Activated CD4-positive, alpha-beta T cell treated with anti-CD3 and anti-CD28 coated beads, Interleukin-2, amount 50 U/mL, for 16 hours (primary cell): ENCODE data around the gene MAG.

Experiments
- DNase-seq: peaks from one replicate; pipeline ENCODE4 v3.0.0-alpha.2; 2020

The MAG gene

GRCh38 chr19:35265900-35266519 lies 26.0 kb upstream of the MAG start:
- DNase-seq, result no peak

- no peak for DNase-seq
Observed at GRCh38 chr19:35266520-35267352, 25.2 kb upstream of the MAG start.

- peak; percentile 39 for DNase-seq
Observed at GRCh38 chr19:35267353-35267817, 24.6 kb upstream of the MAG start.

- peak; percentile 71 for DNase-seq
Observed at GRCh38 chr19:35267818-35268535, 24.0 kb upstream of the MAG start.

GRCh38 chr19:35268536-35269437 lies 23.2 kb upstream of the MAG start, which contains the start of gene USF2:
USF2 (plus strand) TSS chr19:35268962; CDS start chr19:35269102, 140 bp downstream.
- peak; percentile 66 for DNase-seq

GRCh38 chr19:35269438-35270117 lies 22.4 kb upstream of the MAG start:
- DNase-seq, result peak; percentile 77

GRCh38 chr19:35270381-35270811 lies 21.6 kb upstream of the MAG start:
- DNase-seq, result no peak

GRCh38 chr19:35271546-35271945 lies 20.4 kb upstream of the MAG start:
- no peak for DNase-seq

GRCh38 chr19:35272122-35272719 lies 19.7 kb upstream of the MAG start:
- DNase-seq, result no peak

- DNase-seq, result no peak
Observed at GRCh38 chr19:35272954-35273649, 18.9 kb upstream of the MAG start.

- no peak for DNase-seq
Observed at GRCh38 chr19:35273686-35274259, 18.2 kb upstream of the MAG start.

- DNase-seq, result no peak
Observed at GRCh38 chr19:35274323-35274722, 17.6 kb upstream of the MAG start.

GRCh38 chr19:35276706-35277281 lies 15.2 kb upstream of the MAG start:
- no peak for DNase-seq

GRCh38 chr19:35278578-35279284 lies 13.2 kb upstream of the MAG start:
- no peak for DNase-seq

GRCh38 chr19:35279374-35279773 lies 12.6 kb upstream of the MAG start:
- no peak for DNase-seq

GRCh38 chr19:35279985-35280821 lies 11.8 kb upstream of the MAG start:
- no peak for DNase-seq

GRCh38 chr19:35281303-35281702 lies 10.7 kb upstream of the MAG start:
- no peak for DNase-seq
